IPS-15b (cell line): ENCODE measurements around the gene ITIH5.
"Not testable (repeated sequence)": the region's sequence is repeated elsewhere in the genome, so short reads cannot be mapped to it uniquely, and the experiment has no call there.

ENCODE experiments used
- H3K27me3 ChIP-seq: one replicate; pipeline ENCODE4 v1.6.1; 2013; ENCODE audit warnings: low read length; ENCODE audit not compliant: control insufficient read depth, insufficient read depth
- H3K36me3 ChIP-seq: one replicate; pipeline ENCODE4 v1.6.1; 2013; ENCODE audit warnings: low read length; ENCODE audit not compliant: control insufficient read depth, insufficient read depth
- H3K4me1 ChIP-seq: one replicate; pipeline ENCODE4 v1.6.1; 2013; ENCODE audit warnings: mild to moderate bottlenecking, low read length; ENCODE audit not compliant: control insufficient read depth, insufficient read depth
- H3K4me3 ChIP-seq: one replicate; pipeline ENCODE4 v1.5.1; 2013; ENCODE audit warnings: low read depth, low read length
- H3K9ac ChIP-seq: one replicate; pipeline ENCODE4 v1.6.1; 2013; ENCODE audit warnings: low read depth, mild to moderate bottlenecking, low read length
- H3K9me3 ChIP-seq: one replicate; pipeline ENCODE4 v1.6.1; 2013; ENCODE audit warnings: mild to moderate bottlenecking, low read length; ENCODE audit not compliant: control insufficient read depth, insufficient read depth

Gene ITIH5

GRCh38 chr10:7702288-7702812, 35.6 kb upstream of the ITIH5 start:
- Histone ChIP-seq H3K36me3 (no peaks in the 10 kb centered on the region), H3K4me3 (no peak overlapping the region), H3K27me3 (no peaks in the 10 kb centered on the region), H3K4me1 (no peaks in the 10 kb centered on the region), H3K9ac (no peak overlapping the region), H3K9me3 (no peaks in the 10 kb centered on the region)

GRCh38 chr10:7701158-7701742, 34.5 kb upstream of the ITIH5 start:
- no peak overlapping the region for H3K9ac ChIP-seq
- no peaks in the 10 kb centered on the region for H3K36me3 ChIP-seq
- H3K4me1 ChIP-seq, result no peaks in the 10 kb centered on the region
- no peak overlapping the region for H3K4me3 ChIP-seq
- H3K9me3 ChIP-seq, result no peaks in the 10 kb centered on the region
- no peaks in the 10 kb centered on the region for H3K27me3 ChIP-seq

DNA sequence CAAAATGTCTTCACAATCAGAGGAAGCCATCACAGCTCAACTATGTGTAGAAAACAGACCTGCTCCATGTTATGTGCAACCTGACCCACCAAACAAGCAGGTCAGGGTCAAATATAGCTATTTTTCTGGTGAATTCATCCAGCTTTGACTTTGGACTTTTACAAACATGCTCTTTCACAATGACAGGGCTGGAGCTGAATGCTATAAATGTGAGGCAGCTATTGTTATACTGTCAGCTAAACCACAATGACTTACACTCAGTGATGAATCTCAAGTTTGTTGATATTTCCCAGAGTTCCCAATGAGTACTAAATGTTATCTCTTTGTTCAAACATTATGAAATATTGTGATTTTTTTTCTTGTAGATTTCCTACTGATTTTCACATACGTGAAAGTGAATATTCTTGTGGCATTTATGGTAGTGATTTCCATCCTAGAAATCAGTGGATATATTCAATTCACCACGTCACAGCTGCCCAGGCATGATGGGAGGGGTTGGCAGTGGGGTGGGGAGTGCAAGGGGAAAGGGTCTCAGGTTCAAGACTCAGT, 33.9 kb upstream of the ITIH5 start:
- H3K4me3 ChIP-seq, result no peak overlapping the region
- no peak overlapping the region for H3K9ac ChIP-seq
- no peaks in the 10 kb centered on the region for H3K27me3 ChIP-seq
- H3K36me3 ChIP-seq, result no peaks in the 10 kb centered on the region
- H3K4me1 ChIP-seq, result no peaks in the 10 kb centered on the region
- no peaks in the 10 kb centered on the region for H3K9me3 ChIP-seq

DNA sequence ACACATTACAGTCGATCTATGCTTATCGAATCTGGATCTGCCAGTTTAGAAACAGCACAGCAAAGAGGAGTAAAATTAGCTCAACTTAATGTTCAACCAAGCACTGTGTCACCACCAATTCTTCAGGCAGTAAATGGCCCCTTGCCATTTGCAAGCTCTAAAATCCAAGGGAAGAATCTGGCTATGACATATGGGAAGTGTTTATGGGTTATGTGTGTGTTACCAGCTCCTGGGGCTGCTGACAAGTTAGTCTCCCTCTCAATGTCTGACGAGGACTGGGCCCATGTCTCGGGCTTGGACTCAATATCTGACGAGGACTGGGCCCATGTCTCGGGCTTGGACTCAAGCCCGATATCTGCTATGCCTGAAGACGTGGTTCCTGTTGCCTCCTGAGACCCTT, 30.7 kb upstream of the ITIH5 start:
- H3K4me3 ChIP-seq, result no peak overlapping the region
- H3K27me3 ChIP-seq, result no peaks in the 10 kb centered on the region
- H3K9me3 ChIP-seq, result peaks cover 5% of the 10 kb centered on the region
- no peaks in the 10 kb centered on the region for H3K36me3 ChIP-seq
- no peaks in the 10 kb centered on the region for H3K4me1 ChIP-seq
- H3K9ac ChIP-seq, result no peak overlapping the region

GRCh38 chr10:7696545-7696944, 29.8 kb upstream of the ITIH5 start:
- Histone ChIP-seq H3K27me3 (no peaks in the 10 kb centered on the region), H3K9me3 (peaks cover 5% of the 10 kb centered on the region), H3K4me3 (no peak overlapping the region), H3K36me3 (no peaks in the 10 kb centered on the region), H3K4me1 (no peaks in the 10 kb centered on the region), H3K9ac (no peak overlapping the region)

GRCh38 chr10:7693194-7693593, 26.4 kb upstream of the ITIH5 start:
- H3K9ac ChIP-seq, H3K4me1 ChIP-seq, H3K4me3 ChIP-seq, H3K9me3 ChIP-seq, H3K36me3 ChIP-seq, H3K27me3 ChIP-seq: not testable (repeated sequence)

DNA sequence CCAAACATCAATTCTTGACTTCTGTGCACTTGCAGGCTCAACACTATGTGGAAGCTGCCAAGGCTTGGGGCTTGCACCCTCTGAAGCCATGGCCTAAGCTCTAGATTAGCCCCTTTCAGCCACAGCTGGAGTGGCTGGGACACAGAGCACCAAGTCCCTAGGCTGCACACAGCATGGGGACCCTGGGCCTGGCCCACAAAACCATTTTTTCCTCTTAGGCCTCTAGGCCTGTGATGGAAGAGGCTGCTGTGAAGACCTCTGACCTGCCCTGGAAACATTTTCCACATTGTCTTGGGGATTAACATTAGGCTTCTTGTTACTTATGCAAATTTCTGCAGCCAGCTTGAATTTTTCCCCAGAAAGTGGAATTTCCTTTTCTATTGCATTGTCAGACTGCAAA, 25.6 kb upstream of the ITIH5 start:
- not testable (repeated sequence) for H3K9ac ChIP-seq, H3K9me3 ChIP-seq, H3K4me3 ChIP-seq, H3K4me1 ChIP-seq, H3K36me3 ChIP-seq, H3K27me3 ChIP-seq

DNA sequence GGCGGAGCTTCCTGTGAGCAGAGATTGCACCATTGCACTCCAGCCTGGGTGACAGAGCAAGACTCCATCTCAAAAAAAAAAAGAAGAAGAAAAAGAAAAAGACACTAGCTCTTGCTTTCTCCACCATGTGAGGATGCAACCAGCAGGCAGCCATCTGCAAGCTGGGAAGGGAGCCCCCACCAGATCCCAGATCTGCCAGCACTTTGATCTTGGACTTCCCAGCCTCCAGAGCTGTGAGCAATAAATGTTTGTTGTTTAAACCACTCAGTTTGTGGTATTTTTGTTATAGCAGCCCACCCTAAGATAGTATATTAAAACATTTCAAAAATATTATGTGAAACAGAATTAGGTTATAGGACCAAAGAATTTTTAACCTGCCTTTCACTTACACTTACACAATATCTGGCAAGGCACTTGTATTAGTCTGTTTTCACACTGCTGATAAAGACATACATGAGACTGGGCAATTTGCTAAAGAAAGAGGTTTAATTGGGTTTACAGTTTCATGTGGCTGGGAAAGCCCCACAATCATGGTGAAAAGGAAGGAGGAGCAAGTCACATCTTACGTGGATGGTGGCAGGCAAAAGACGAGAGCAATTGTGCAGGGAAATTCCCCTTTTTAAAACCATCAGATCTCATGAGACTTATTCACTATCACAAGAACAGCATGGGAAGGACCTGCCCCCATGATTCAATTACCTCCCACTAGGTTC, 24.3 kb upstream of the ITIH5 start:
- not testable (repeated sequence) for H3K27me3 ChIP-seq, H3K36me3 ChIP-seq, H3K9ac ChIP-seq, H3K4me3 ChIP-seq, H3K9me3 ChIP-seq, H3K4me1 ChIP-seq

- no peak overlapping the region for H3K4me3 ChIP-seq
- H3K4me1 ChIP-seq, result no peaks in the 10 kb centered on the region
- H3K27me3 ChIP-seq, result no peaks in the 10 kb centered on the region
- H3K36me3 ChIP-seq, result no peaks in the 10 kb centered on the region
- peaks cover 5% of the 10 kb centered on the region for H3K9me3 ChIP-seq
- H3K9ac ChIP-seq, result no peak overlapping the region
Measured at GRCh38 chr10:7689591-7689990, 22.8 kb upstream of the ITIH5 start.

DNA sequence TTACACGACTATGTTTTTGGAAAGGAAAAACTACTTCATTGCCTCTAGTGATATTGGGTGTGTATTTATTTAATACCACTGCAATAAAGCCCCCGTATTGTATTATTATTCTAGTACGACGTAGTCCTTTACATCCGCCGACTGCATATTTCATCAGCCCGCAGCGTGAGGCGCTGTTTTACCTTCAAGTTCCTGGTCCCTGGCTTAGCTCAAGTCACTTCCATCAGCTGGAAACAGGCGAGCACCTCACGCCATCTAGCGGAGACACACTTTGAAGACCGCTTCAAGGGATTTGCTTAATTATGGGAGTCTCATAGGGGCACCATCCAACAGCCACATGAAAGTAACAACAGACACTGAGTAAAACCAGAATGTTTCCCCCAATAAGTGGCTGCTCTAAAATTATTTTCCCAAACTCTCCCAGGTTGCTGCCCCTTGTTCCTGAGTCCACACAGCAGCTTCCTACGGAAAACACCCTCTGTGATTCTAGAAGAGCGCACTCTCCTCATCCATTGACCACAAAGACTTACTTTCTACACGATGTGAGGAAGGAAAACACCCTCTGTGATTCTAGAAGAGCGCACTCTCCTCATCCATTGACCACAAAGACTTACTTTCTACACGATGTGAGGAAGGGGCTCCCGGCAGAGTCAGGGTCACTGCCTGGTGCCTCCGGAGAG, 20.6 kb upstream of the ITIH5 start:
- Histone ChIP-seq H3K9me3 (no peaks in the 10 kb centered on the region), H3K27me3 (no peaks in the 10 kb centered on the region), H3K9ac (no peak overlapping the region), H3K36me3 (no peaks in the 10 kb centered on the region), H3K4me1 (no peaks in the 10 kb centered on the region), H3K4me3 (no peak overlapping the region)

- H3K36me3 ChIP-seq, result no peaks in the 10 kb centered on the region
Measured at GRCh38 chr10:7686351-7687171, 19.8 kb upstream of the ITIH5 start.

More at GRCh38 chr10:7686351-7687171, 19.8 kb upstream of the ITIH5 start:
- Histone ChIP-seq H3K4me3 (no peak overlapping the region), H3K9me3 (no peaks in the 10 kb centered on the region), H3K27me3 (no peaks in the 10 kb centered on the region), H3K4me1 (no peaks in the 10 kb centered on the region), H3K9ac (no peak overlapping the region)
